Osteocyte (in vitro differentiated cells): ENCODE data around the gene CTDSPL. TPM values are rescaled to one million over a fixed set of nuclear protein-coding genes. Genes with fewer than 3 reads are reported as not detected.

Source experiments
- DNase-seq: peaks from one replicate; pipeline ENCODE4 v3.0.0; 2021; ENCODE audit warnings: mixed read lengths; ENCODE audit not compliant: unreplicated experiment; ENCODE audit errors: extremely low spot score
- H3K27ac Mint-ChIP-seq: one replicate; pipeline ENCODE4 v1.8.0; 2021; ENCODE audit warnings: mild to moderate bottlenecking, mixed read lengths; ENCODE audit not compliant: unreplicated experiment
- H3K27me3 Mint-ChIP-seq: one replicate; pipeline ENCODE4 v1.8.0; 2021; ENCODE audit warnings: mixed read lengths; ENCODE audit not compliant: unreplicated experiment
- H3K36me3 Mint-ChIP-seq: one replicate; pipeline ENCODE4 v1.8.0; 2021; ENCODE audit warnings: mixed read lengths; ENCODE audit not compliant: unreplicated experiment
- H3K4me1 Mint-ChIP-seq: one replicate; pipeline ENCODE4 v1.8.0; 2021; ENCODE audit warnings: mixed read lengths; ENCODE audit not compliant: unreplicated experiment
- H3K4me3 Mint-ChIP-seq: one replicate; pipeline ENCODE4 v1.8.0; 2021; ENCODE audit warnings: mild to moderate bottlenecking, moderate library complexity, mixed read lengths; ENCODE audit not compliant: unreplicated experiment
- H3K9me3 Mint-ChIP-seq: one replicate; pipeline ENCODE4 v1.8.0; 2021; ENCODE audit warnings: mixed read lengths; ENCODE audit not compliant: unreplicated experiment
- total RNA-seq: library from RNA; stranded (reverse); gene quantifications from 2 replicates; pipeline ENCODE4 v1.2.1, GENCODE V29; 2021
- TF ChIP-seq, protein P1 (sequence below): fragments of 200-600 bp; sonication (generic); IDR thresholded peaks from 2 replicates; pipeline ENCODE4 v1.5.0; 2021; ENCODE audit warnings: antibody characterized with exemption, mild to moderate bottlenecking, moderate library complexity

CTDSPL gene
- total RNA-seq, 1 donor from 2014 or later = 71.6 TPM

DNA sequence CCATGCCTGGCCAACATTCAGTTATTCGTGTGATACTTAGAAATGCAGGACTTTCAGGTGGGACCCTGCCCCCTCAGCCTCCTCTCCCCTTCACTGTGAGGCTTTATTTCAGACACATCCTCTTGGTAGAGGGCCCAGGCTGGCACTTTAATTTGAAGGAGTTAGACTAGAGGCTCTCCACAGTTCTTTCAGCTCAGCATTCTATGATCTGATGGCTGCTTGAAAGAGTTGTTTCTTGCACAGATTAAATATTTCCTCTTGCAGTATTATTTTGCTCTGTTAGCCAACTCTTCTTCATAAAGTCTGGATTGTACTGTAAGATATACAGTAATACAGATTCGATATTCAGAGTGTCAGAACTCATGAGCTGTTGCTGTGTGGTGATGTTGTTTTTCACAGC is 35.1 kb downstream of the CTDSPL start:
- Mint-ChIP-seq H3K4me3 (no peak overlapping the region), H3K27me3 (no peaks in the 10 kb centered on the region), H3K27ac (no peak overlapping the region), H3K36me3 (peaks cover 14% of the 10 kb centered on the region), H3K4me1 (peaks cover 37% of the 10 kb centered on the region), H3K9me3 (no peaks in the 10 kb centered on the region)
- no peak for DNase-seq
- TF ChIP-seq, protein P1, sequence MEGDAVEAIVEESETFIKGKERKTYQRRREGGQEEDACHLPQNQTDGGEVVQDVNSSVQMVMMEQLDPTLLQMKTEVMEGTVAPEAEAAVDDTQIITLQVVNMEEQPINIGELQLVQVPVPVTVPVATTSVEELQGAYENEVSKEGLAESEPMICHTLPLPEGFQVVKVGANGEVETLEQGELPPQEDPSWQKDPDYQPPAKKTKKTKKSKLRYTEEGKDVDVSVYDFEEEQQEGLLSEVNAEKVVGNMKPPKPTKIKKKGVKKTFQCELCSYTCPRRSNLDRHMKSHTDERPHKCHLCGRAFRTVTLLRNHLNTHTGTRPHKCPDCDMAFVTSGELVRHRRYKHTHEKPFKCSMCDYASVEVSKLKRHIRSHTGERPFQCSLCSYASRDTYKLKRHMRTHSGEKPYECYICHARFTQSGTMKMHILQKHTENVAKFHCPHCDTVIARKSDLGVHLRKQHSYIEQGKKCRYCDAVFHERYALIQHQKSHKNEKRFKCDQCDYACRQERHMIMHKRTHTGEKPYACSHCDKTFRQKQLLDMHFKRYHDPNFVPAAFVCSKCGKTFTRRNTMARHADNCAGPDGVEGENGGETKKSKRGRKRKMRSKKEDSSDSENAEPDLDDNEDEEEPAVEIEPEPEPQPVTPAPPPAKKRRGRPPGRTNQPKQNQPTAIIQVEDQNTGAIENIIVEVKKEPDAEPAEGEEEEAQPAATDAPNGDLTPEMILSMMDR = no peak

DNA sequence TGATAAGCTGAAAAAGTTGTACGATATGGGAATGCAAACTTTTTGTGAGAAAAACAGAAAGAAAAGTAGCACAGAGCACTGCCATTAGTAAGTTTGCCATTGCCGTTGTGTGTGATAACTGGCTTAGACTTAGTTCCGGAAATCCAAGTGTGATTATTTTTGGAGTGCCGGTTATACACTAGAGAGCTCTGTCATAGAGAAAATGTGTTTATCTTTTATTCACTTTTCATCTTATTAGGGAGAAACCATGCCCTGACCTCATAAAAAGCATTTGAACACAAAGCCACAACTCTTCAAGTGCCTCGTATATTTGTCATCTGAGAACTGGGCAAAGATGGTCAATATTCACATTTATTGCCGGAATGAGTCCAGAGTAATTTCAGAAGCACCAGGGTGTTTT is 36.1 kb downstream of the CTDSPL start:
- H3K4me1 Mint-ChIP-seq = peaks cover 38% of the 10 kb centered on the region
- TF ChIP-seq, protein P1 = no peak
- H3K27ac Mint-ChIP-seq = no peak overlapping the region
- peaks cover 15% of the 10 kb centered on the region for H3K36me3 Mint-ChIP-seq
- H3K27me3 Mint-ChIP-seq = no peaks in the 10 kb centered on the region
- H3K4me3 Mint-ChIP-seq = no peak overlapping the region
- no peaks in the 10 kb centered on the region for H3K9me3 Mint-ChIP-seq
- DNase-seq = no peak

DNA sequence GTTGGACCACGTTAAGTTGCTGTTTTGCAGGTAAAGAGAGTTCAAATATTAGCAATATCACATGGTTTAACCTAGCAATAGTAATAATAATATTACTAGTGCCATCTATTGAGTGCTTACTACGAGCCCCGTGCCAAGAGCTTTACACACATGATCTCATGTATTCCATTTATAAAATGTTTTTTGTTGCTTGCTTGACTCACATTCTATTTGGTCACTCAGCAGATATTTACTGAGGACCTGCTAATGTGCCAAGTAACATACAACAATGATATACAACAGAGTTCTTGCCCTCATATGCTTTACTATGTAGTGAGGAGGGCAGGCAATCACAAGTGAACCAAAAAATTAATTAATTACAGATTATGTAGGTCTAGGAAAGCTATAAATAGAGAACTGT is 36.7 kb downstream of the CTDSPL start:
- no peaks in the 10 kb centered on the region for H3K9me3 Mint-ChIP-seq
- H3K36me3 Mint-ChIP-seq = peaks cover 15% of the 10 kb centered on the region
- no peak overlapping the region for H3K27ac Mint-ChIP-seq
- no peaks in the 10 kb centered on the region for H3K27me3 Mint-ChIP-seq
- DNase-seq = no peak
- TF ChIP-seq, protein P1 = no peak
- H3K4me3 Mint-ChIP-seq = no peak overlapping the region
- peaks cover 38% of the 10 kb centered on the region for H3K4me1 Mint-ChIP-seq

DNA sequence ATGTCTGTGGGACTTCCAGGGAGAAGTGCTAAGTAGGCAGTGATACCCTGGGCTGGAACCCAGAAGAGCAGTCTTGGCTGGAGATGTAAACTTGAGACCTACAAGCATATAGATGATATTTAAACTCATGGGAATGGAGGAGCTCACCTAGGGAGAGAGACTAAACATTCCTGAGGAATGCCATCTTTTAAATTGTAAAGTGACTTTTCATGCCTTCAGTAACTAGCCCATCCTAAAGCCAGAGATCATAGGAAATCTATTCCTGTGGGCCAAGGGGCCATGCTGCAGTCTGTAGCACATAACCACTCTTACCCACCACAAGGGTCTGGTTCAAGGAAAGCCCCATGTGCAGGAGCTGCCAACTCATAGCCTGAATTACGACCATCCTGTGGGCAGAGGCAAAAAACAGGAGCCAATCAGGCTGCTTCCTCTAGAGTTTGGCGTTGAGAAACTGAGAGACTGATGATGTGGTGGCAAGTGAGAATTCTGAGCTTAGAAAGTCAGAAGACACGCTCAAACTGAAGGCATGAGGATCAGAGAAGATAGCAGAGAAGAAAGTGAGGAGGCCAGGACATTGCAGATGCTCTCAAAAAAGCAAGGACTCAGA is 37.5 kb downstream of the CTDSPL start:
- H3K9me3 Mint-ChIP-seq = no peaks in the 10 kb centered on the region
- DNase-seq = no peak
- TF ChIP-seq, protein P1 = no peak
- no peak overlapping the region for H3K27ac Mint-ChIP-seq
- peaks cover 15% of the 10 kb centered on the region for H3K36me3 Mint-ChIP-seq
- no peak overlapping the region for H3K4me3 Mint-ChIP-seq
- no peaks in the 10 kb centered on the region for H3K27me3 Mint-ChIP-seq
- peaks cover 38% of the 10 kb centered on the region for H3K4me1 Mint-ChIP-seq

DNA sequence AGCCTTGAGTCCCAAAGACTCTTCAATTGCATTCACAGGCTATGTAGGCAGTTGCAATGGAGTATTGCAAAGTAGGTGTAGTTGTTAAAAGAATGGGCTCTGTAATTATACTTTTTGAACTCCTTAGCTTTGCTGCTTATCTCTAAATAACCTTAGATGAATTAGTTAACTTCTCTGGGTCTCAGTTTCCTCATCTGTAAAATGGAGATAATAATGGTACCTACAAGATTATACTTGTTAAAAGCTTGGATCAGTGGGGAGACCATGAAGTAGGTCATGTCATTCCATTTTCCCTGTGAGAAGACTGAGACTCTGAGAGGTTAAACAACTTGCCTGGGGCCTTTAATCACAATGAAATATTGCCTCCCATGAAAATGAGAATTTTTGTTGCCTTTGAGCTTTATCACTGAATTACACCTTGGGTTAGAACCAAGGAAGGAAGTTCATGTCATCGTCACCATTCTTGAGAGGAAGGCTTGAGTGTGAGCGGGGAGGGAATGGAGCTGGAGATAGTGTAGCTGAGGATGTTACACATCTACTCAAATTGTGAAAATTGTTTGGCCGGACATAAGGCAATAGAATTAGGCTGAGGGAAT is 38.1 kb downstream of the CTDSPL start:
- Mint-ChIP-seq H3K4me3 (no peak overlapping the region), H3K4me1 (peaks cover 40% of the 10 kb centered on the region), H3K36me3 (peaks cover 15% of the 10 kb centered on the region), H3K9me3 (no peaks in the 10 kb centered on the region), H3K27ac (no peak overlapping the region), H3K27me3 (no peaks in the 10 kb centered on the region)
- DNase-seq = no peak
- TF ChIP-seq, protein P1 = no peak
